Large intestine (tissue), 3 donors: ENCODE results near the gene PADI2. TPM values are rescaled to one million over a fixed set of nuclear protein-coding genes. Genes with fewer than 3 reads are reported as not detected.

Source experiments
- DNase-seq, 2 donors: peaks; one replicate each; pipeline versions ENCODE4 v3.0.0 to v3.0.0-alpha.2; 2013
- H3K27ac ChIP-seq: one replicate; pipeline ENCODE4 v1.5.1; 2013; ENCODE audit warnings: low read length
- H3K27me3 ChIP-seq: 2 replicates; pipeline ENCODE4 v1.6.1; 2013; ENCODE audit warnings: low read length; ENCODE audit not compliant: control insufficient read depth, insufficient read depth
- H3K36me3 ChIP-seq: 2 replicates; pipeline ENCODE4 v1.6.1; 2013; ENCODE audit warnings: low read length; ENCODE audit not compliant: control insufficient read depth, insufficient read depth
- H3K4me1 ChIP-seq: one replicate; pipeline ENCODE4 v1.6.1; 2013; ENCODE audit warnings: low read length; ENCODE audit not compliant: control insufficient read depth, insufficient read depth
- H3K4me3 ChIP-seq: one replicate; pipeline ENCODE4 v1.5.1; 2013; ENCODE audit warnings: low read length
- H3K9me3 ChIP-seq: one replicate; pipeline ENCODE4 v1.6.1; 2013; ENCODE audit warnings: mild to moderate bottlenecking, low read depth, low read length, moderate library complexity; ENCODE audit not compliant: control insufficient read depth
- WGBS: methylation state at CpG from one replicate; pipeline ENCODE4 v1.1.5; 2013; ENCODE audit warnings: low lambda C conversion rate; ENCODE audit not compliant: insufficient coverage; 5-methylcytosine and 5-hydroxymethylcytosine counted together
- polyA plus RNA-seq: library from polyadenylated mRNA; unstranded; fragments of 120-200 nt; gene quantifications from one replicate; pipeline ENCODE4 v1.2.1, GENCODE V29; 2013

PADI2 gene
- polyA plus RNA-seq, 1 donor, result 19.3 TPM

- Histone ChIP-seq H3K27me3 (peaks cover 10% of the 10 kb centered on the region), H3K4me1 (no peaks in the 10 kb centered on the region), H3K4me3 (no peak overlapping the region), H3K36me3 (no peaks in the 10 kb centered on the region), H3K9me3 (no peaks in the 10 kb centered on the region), H3K27ac (no peak overlapping the region)
- no peak for DNase-seq
- 100% methylated on average over 2 of the region's 10 CpGs for WGBS
Measured at GRCh38 chr1:17141441-17142197, 22.4 kb upstream of the PADI2 start.

GRCh38 chr1:17140279-17140678 lies 21.0 kb upstream of the PADI2 start:
- no CpG with 5 or more reads among the region's 1 CpG for WGBS
- no peaks in the 10 kb centered on the region for H3K36me3 ChIP-seq
- no peaks in the 10 kb centered on the region for H3K4me1 ChIP-seq
- no peak overlapping the region for H3K27ac ChIP-seq
- H3K27me3 ChIP-seq, result peaks cover 7% of the 10 kb centered on the region
- DNase-seq, result no peak
- no peak overlapping the region for H3K4me3 ChIP-seq
- H3K9me3 ChIP-seq, result no peaks in the 10 kb centered on the region

- Histone ChIP-seq H3K27me3 (peaks cover 5% of the 10 kb centered on the region), H3K9me3 (no peaks in the 10 kb centered on the region), H3K4me1 (no peaks in the 10 kb centered on the region), H3K27ac (no peak overlapping the region), H3K4me3 (no peak overlapping the region), H3K36me3 (no peaks in the 10 kb centered on the region)
- DNase-seq, result no peak
Measured at GRCh38 chr1:17139637-17140036, 20.4 kb upstream of the PADI2 start.

- no peak for DNase-seq
- peaks cover 7% of the 10 kb centered on the region for H3K27me3 ChIP-seq
- no peak overlapping the region for H3K27ac ChIP-seq
- no peaks in the 10 kb centered on the region for H3K9me3 ChIP-seq
- H3K36me3 ChIP-seq, result no peaks in the 10 kb centered on the region
- no peak overlapping the region for H3K4me3 ChIP-seq
- H3K4me1 ChIP-seq, result no peaks in the 10 kb centered on the region
- WGBS, result no CpG with 5 or more reads among the region's 6 CpGs
Measured at GRCh38 chr1:17137441-17137840, 18.2 kb upstream of the PADI2 start.

GRCh38 chr1:17136936-17137335 lies 17.7 kb upstream of the PADI2 start:
- Histone ChIP-seq H3K4me3 (no peak overlapping the region), H3K9me3 (no peaks in the 10 kb centered on the region), H3K4me1 (no peaks in the 10 kb centered on the region), H3K27ac (no peak overlapping the region), H3K36me3 (no peaks in the 10 kb centered on the region), H3K27me3 (peaks cover 7% of the 10 kb centered on the region)
- DNase-seq, result no peak
- WGBS, result no CpG with 5 or more reads among the region's 8 CpGs

GRCh38 chr1:17136145-17136544 lies 16.9 kb upstream of the PADI2 start:
- no peak for DNase-seq
- H3K27ac ChIP-seq, result no peak overlapping the region
- H3K9me3 ChIP-seq, result no peaks in the 10 kb centered on the region
- no peaks in the 10 kb centered on the region for H3K36me3 ChIP-seq
- WGBS, result no CpG with 5 or more reads among the region's 13 CpGs
- H3K27me3 ChIP-seq, result peaks cover 11% of the 10 kb centered on the region
- no peaks in the 10 kb centered on the region for H3K4me1 ChIP-seq
- no peak overlapping the region for H3K4me3 ChIP-seq

- DNase-seq, result no peak
- 37% methylated on average over 5 of the region's 5 CpGs for WGBS
- H3K4me3 ChIP-seq, result no peak overlapping the region
- H3K36me3 ChIP-seq, result no peaks in the 10 kb centered on the region
- H3K9me3 ChIP-seq, result no peaks in the 10 kb centered on the region
- peaks cover 11% of the 10 kb centered on the region for H3K27me3 ChIP-seq
- no peak overlapping the region for H3K27ac ChIP-seq
- no peaks in the 10 kb centered on the region for H3K4me1 ChIP-seq
Measured at GRCh38 chr1:17135530-17135929, 16.3 kb upstream of the PADI2 start.

GRCh38 chr1:17134724-17135123 lies 15.5 kb upstream of the PADI2 start:
- Histone ChIP-seq H3K36me3 (no peaks in the 10 kb centered on the region), H3K27me3 (peaks cover 11% of the 10 kb centered on the region), H3K4me1 (no peaks in the 10 kb centered on the region), H3K9me3 (no peaks in the 10 kb centered on the region), H3K4me3 (no peak overlapping the region), H3K27ac (no peak overlapping the region)
- WGBS, result no CpG with 5 or more reads among the region's 7 CpGs
- DNase-seq, result no peak

GRCh38 chr1:17134034-17134433 lies 14.8 kb upstream of the PADI2 start:
- peaks cover 11% of the 10 kb centered on the region for H3K27me3 ChIP-seq
- no peaks in the 10 kb centered on the region for H3K4me1 ChIP-seq
- no peak for DNase-seq
- H3K4me3 ChIP-seq, result no peak overlapping the region
- H3K9me3 ChIP-seq, result no peaks in the 10 kb centered on the region
- WGBS, result 80% methylated on average over 1 of the region's 4 CpGs
- no peak overlapping the region for H3K27ac ChIP-seq
- no peaks in the 10 kb centered on the region for H3K36me3 ChIP-seq

- no peaks in the 10 kb centered on the region for H3K4me1 ChIP-seq
- no peaks in the 10 kb centered on the region for H3K9me3 ChIP-seq
- 100% methylated on average over 1 of the region's 3 CpGs for WGBS
Measured at GRCh38 chr1:17130138-17130635, 10.9 kb upstream of the PADI2 start.

GRCh38 chr1:17128361-17128760 lies 9.1 kb upstream of the PADI2 start:
- peaks cover 6% of the 10 kb centered on the region for H3K27me3 ChIP-seq
- no peaks in the 10 kb centered on the region for H3K36me3 ChIP-seq
- H3K4me3 ChIP-seq, result no peak overlapping the region
- no peak overlapping the region for H3K27ac ChIP-seq
- 29% methylated on average over 3 of the region's 5 CpGs for WGBS
- H3K9me3 ChIP-seq, result no peaks in the 10 kb centered on the region
- no peak for DNase-seq
- no peaks in the 10 kb centered on the region for H3K4me1 ChIP-seq

More at GRCh38 chr1:17130138-17130635, 10.9 kb upstream of the PADI2 start:
- Histone ChIP-seq H3K36me3 (no peaks in the 10 kb centered on the region), H3K4me3 (no peak overlapping the region), H3K27ac (no peak overlapping the region), H3K27me3 (peaks cover 6% of the 10 kb centered on the region)
- no peak for DNase-seq
